GM19324 (cell line): ENCODE data around the gene UBIAD1.

Experiments used
- ATAC-seq: cut with Tn5 transposase; IDR thresholded peaks from one replicate; pipeline ENCODE4 v1.9.1; 2021; ENCODE audit warnings: mild to moderate bottlenecking, moderate library complexity; ENCODE audit not compliant: unreplicated experiment, low FRiP score

Gene UBIAD1

DNA sequence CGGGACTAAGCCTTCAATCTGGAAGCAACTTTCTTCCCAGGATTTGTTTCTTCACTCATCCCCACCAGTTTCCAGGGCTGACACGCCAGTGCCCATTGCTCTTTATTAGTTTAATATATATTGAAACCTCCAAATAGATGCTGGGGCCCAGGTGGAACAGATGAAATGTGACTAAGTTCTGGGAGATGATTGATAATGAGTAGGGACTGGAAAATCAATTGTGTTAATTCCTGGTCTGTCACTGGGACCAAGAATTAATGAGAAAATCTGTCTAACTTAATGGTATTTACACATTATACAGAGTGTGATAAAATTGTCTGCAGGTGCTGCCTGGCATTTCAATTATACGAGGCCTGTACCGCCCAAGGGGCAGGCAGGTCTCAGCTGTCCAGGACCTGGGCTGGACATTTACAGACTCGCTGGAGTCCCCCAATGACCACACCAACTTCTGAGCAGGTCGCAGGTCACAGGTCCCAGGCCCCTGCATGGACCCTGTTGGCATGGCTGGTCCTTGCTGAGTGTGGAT, 35.8 kb downstream of the UBIAD1 start:
- no peak for ATAC-seq

DNA sequence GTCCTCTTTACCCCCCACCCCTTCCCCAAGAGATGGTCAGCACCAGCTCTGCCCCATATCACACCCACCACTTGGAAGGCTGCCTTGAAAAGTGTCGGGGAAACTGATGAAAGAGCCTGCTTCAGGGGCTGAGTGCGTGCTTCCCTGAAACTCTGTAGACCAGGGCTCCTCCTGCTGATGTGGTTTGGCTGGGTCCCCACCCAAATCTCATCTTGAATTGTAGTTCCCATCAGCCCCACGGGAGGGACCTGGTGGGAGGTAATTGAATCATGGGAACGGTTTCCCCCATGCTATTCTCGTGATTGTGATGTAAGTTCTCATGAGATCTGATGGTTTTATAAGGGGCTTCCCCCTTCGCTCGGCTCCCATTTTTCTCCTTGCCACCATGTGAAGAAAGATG, 36.4 kb downstream of the UBIAD1 start:
- ATAC-seq = no peak

DNA sequence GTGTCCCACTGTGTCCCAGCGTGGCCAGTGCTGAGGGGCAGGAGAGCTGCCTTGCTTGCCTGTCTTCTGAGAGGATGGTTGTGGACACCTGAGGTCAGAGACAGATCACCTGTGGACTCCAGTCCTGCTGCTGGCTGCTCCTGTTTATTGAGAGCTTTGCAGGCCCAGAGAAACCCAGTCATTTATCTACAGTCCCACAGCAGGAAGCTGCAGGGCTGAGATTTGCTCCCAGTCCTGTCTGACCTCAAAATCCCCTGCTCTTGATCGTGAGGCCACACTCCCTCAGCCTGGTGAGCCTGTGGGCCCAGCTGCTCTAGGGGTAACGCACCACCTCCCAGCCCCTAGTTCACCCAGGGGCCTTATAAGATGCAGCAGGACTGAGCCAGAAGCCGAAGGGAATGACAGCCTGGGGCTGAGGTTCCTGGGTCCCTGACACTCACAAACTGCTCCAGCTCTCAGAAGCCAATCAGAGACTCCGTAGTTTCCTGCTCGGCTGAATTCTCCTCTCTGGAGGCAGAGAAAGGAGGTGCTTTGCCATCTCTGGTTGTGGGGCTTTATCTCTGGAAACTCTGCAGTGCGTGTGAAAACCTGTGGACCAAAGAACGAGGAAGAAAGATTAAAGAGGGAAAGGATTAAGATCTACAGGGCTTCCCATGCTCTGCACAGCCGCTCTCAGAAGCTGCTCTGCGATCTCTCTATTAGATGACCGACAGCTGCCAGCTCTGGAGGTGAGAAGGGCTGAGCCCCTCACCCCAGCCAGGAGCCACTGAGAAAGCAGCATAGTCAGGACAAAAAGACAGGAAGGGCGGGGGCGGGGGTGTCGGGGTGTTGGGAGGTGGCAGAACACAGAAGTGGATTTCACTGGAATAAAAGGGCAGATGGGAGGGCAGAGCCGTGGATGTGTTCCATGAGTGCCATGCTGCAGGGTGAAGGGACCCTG, 39.1 kb downstream of the UBIAD1 start:
- no peak for ATAC-seq

DNA sequence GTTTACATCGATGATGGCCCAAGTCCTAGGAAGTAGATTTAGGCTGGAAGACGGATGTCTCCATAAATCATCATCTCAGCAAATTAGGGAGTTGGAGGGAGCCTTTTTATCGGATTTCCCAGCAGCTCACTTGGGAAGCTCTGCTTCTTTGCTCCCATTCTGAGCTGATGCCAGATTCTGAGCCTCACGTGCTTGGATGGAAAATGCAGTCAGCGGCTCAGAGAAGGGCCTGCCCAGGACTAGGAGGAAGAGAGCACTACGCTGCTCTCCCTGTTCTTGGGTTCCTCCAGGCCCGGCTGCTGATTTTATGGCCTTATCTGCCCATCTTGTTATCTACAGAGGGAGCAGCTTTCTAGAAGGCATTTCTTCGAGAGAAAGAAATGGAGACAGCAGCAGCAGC, 42.0 kb downstream of the UBIAD1 start:
- no peak for ATAC-seq

DNA sequence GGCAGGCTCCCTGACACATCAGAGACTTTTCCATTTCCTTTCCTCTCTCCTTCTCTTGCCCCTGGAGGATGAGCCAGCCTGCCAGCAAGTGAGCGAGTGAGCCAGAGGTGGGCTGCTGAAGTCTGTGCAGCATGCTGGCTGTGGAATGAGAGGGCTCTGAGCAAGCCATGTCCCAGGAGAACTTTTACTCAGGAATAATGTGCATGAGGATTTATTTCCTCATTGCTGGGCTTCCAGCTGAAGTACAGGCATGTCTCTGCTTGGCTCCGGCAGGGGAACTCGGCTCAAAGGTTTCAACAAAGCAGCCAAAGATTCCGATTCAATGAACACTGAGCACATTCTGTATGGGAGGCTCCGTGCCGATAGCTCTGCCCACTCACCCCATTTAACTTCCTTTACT, 43.7 kb downstream of the UBIAD1 start:
- no peak for ATAC-seq

DNA sequence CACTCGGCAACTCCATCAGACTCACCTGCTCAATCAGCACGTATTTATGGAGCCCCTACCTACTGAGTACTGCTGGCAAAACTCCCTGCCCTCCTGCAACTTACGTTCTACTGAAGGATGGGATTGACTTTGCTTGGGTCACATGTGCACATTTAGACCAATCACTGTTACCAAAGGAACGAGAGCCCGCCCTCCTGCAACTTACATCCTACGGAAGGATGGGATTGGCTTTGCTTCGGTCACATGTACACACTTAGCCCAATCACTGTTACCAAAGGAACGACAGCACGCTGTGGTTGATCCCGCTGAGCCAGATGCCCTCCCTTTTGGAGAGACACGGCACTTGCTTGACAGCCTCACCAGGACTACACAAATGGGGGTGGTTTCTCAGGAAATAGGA, 46.0 kb downstream of the UBIAD1 start:
- no peak for ATAC-seq

DNA sequence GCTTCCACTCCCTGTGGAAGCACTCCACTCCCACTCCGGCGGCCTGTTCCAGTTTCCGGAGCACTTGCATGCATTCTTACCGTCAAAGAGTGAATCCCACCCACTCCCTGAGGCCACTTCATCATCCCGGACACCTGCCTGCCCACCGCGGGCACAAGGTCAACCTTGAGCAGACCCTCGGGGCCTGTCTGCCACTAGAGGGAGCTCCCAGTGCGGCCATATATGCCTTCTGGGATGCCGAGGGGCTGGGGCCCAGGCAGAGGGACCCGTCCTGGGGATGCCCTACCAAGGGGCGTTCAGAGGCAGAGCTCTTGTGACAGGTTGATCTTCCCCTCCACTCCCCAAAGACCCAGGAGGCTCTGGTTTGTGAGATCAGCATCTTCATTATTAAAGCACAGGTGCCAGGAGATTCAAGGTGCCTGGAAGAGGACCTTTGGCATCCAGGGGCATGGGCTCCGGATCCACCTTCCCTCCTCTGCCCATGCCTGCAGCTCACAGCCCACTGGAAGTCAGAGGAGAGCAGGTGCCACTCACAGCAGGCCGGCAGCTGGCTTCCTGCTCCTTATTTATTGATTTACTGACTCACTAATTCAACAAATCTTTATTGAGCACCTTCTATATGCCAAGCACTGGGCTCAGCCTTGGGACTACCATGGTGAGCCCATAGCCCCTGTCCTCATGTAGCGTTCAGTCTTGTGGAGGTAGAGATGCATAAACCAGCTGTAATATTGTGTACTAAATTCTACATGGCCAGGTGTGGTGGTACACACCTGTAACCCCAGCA, 47.3 kb downstream of the UBIAD1 start:
- ATAC-seq = no peak

DNA sequence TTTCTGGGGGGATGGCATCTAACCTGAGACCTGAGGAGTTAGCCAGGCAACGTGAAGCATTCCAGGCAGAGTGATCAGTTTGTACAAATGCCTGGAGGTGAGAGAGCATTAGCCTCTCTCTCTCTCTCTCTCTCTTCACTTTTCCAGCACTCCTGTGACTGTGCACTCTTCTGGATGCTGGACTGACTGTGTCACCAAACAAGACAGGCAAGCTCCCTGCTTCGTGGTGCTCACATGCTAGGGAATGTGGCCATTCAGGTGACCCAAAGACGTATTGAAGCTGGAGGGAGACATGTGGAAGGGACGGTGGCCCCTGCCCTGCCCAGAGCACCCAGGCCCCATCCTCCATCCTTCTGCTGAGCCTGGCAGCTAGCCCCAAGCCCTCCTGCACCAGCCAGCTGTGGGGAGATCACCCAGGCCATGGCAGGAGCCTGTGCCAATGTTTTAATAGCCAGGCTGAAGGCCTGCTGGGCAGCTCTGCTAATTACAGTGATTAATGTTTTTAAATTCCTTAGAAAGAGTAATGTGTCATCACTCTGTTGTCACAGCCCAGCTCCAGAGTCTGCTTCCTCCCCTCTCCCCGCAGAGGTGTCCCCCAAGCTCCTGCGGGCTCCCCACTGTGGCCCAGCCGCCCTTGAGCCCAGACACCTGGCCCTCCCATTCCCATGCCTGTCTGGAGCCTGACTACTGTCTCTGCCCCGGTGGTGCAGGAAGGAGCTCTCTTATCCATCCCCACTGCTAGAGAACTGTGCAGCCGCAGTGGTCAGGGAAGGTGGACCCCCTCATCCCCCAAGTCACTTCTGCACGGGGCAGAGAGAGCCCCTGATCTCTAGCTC, 48.9 kb downstream of the UBIAD1 start:
- ATAC-seq = no peak

DNA sequence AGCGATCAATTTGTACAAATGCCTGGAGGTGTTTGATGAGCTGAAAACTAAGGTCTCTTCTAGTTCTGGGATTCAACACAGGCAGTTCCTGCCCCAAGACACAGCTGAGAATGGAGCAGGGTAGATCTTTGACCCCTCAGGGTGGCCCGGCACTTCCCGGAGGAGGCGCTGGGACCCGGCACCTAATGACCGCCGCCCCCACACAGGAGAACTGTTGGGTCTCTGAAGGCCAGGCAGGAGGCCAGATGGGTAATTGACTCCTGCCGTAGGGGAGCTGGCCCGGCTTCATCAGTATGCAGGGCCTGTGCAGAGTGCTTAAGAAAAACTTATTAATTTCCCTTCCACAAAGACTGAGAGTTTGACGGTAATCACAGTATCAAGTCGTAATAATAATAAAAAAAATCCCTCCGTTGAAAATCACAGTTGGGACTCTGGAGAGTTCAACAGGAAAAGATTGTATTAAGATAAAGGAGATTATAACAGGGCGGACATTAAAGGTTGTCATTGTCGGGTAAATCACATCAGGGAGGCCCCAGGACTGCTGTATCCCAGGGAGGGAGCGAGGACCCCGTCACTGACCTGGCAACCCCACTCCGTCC, 51.7 kb downstream of the UBIAD1 start:
- no peak for ATAC-seq

DNA sequence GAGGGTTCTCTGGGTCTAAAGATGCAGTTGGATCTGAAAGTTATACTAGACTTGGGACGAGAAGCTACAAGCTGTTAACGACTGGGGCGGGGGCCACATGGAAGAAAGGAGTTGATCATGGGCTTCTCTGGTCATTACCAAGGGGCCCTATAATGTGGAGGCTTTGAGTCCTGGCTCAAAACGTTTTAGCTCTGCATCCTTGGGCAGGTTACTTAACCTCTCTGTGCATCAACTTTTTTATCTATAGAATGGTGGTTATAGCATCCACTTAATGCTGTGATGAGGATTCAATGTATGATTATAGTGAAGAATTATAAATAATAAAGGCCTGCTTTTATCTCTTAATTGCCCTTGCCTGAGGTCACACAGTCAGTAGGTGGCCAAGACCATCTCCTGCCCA, 53.1 kb downstream of the UBIAD1 start:
- no peak for ATAC-seq

DNA sequence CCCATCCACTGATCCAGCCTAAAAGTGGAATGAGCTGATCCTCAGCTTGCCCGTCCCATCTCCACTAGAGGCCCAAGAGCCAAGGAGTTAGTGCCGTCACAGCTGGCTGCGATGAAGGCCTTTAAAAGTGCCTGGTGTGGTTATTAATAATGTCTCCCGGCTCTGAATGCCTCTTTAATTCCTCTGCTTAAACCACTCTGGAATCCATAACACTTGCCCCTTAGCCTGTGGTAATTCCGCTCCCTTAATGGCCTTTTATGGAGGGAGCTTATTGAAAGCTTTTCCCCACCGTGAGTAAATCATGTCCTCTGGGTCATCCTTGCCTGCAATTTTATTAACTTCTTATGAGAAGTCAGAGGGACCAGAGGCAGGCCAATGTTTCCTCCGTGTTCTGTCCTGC, 55.4 kb downstream of the UBIAD1 start:
- no peak for ATAC-seq

DNA sequence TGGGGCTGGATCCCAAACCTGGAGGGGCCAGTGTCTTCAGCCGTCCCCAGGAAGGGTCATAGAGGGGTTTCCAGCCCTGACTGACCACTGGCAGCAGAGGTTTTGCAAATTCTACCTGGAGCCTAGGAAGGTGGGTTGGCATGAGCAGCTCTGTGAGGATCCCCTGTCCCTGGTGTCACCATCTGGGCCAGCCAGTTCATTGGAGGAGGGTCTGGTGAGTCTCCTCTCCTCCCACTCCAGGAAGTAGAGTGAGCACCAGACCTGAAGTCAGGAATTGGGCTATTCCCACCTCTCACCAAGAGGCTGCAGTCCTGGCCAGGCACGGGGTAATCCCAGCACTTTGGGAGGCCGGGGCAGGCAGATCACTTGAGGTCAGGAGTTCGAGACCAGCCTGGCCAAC, 57.4 kb downstream of the UBIAD1 start:
- no peak for ATAC-seq

DNA sequence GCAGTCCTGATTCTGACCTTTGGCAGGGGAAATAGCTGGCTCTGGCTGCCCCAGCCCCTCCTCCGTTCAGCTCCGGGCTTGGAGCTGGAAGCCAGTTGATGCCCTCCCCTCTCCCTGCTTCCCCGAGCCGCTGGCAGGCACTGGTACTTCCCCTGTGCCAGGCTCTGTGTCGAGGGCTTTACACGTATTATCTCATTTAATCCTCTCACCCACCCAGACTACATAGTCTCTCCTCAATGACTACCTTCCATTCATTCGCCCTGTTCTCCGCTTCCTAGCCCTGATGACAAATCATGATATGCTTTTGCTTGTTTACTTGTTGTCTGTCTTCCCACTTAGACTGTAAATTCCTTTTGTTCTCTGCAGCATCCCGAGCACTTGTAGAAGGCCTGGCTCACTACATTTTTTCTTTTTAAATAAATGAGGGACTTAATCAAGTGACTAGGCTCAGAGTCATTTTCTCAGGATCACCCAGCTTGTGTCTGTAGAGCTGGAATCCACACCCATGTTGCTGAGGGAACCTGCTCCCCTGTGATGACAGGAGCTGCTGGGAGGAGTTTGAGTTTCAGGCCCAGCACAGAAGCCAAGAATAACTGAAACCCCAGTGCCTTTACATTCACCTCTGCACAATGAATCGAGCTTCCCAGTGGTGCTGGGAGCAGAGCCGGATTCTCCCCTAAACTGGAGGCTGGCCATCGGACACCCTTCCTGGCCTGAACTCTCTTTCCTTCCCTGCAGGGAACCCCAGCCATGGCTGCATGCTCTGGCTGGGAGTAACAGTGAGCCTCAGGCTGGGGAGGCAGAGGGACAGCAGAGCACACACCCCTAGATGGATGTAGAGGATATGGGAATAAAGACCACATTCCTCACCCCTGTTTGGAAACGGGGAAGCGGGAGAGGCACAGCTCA, 58.3 kb downstream of the UBIAD1 start:
- no peak for ATAC-seq

DNA sequence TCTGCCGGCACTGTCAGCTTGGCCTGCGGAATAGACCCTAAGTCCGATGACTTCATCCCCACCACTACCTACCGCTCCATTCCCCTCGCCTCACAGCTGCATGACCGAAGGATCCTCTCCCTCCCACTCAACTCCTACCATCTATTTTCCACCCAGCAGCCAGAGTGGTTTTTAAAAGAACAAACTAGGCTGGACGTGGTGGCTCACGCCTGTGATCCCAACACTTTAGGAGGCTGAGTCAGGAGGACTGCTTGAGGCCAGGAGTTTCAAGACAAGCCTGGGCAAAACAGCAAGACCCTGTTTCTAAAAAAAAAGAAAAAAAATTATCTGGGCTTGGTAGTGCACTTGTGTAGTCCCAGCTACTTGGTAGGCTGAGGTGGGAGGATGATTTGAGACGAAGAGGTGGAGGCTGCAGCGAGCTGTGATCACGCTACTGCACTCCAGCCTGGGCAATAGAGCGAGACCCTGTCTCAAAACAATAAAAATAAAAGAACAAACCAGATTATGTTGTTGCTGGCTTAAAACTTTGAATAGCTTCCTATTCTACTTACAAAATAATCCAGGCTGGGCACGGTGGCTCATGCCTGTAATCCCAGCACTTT, 59.0 kb downstream of the UBIAD1 start:
- no peak for ATAC-seq

DNA sequence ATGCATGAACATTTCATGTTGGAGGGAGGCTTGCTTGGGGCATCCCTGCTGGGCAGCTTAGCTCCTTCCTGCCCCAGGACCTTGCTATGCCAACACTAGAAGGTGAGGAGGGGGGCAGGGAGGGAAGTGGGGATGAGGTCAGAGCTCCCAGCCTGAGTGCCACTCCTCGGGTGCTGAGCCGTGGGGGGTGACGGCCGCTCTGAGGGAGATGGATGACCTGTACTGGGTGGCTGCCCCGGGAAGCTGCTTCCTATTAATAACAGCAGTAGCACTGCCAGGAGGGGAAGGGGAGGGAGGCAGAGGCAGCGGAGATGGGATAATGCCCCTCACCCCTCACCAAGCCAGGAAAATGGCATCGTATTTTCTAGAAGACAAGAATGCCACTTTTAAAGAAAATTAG, 60.6 kb downstream of the UBIAD1 start:
- no peak for ATAC-seq

DNA sequence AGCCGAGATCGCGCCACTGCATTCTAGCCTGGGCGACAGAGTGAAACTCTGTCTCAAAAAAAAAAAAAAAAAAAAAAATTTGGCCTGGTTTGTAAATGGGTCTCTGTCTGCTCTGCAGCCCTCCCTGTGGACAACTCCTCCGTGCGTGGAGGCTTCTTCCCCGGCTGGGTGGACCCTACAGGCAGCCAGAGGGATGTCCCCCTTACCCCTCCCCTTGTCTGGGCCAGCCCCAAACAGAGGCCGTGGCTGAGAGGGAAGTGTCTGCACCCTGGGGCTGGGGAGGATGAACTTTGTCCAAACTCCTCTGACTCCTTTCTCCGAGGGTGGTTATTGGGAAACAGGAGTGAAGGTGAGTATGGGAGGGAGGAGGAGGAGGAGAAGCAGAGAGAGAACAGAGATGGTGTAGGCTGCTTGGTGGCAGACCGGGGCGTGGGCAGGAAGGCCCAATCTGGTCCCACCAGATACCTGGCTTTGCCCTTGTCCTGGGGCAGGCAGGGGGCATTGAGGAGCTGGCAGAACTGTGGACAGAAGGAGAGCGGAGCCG, 61.3 kb downstream of the UBIAD1 start:
- no peak for ATAC-seq

DNA sequence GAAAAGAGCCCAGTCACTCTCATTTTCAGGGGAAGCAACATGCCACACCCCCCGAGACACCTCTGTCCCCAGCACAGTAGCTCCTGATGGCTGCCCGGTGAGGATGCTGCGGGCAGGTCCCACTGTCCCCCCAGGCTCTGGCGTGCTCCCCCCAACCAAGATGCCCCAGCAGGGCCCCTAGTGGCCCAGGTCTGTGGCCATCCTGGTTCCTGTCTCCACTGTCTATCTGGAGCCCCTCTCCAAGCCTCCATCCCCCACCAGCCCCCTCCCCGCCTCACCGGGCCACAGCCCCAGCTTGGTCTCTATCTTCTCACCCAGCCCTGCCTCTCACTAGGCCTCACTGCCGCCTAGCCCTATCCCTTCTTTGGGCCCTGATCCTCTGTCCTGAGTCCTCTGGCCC, 61.8 kb downstream of the UBIAD1 start:
- no peak for ATAC-seq

DNA sequence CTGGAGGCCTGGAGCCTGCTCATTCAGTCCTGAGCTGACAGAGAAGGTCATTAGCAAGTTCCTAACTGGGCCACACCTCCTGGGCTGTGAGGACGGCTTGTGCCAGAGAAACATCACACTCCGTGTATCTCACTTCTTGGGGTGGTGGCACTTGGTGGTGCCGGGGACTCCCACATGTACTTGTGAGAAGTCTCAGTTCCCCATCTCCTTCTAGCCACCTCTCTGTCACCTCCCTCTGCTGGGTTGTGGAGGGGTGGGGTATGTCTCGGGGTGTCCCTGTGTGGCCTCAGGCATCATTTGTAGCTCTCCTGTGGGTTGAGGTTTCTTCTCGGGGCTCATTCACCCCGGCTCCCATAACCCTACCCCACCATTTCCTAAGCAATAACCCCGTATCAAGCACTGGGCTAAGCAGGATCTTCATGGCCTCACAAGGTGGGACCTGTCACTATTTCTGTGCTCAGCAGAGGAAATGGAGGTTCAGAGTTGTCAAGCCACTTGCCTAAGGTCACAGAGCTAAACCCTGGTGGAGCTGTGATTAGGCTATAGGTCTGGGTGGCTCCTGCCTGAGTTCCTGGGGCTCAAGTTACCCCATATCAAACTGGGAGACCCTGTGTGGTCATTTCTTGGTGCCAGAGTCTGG, 62.5 kb downstream of the UBIAD1 start:
- peak; percentile 68 for ATAC-seq
